ENCODE results near the gene D2HGDH.

The D2HGDH gene

DNA sequence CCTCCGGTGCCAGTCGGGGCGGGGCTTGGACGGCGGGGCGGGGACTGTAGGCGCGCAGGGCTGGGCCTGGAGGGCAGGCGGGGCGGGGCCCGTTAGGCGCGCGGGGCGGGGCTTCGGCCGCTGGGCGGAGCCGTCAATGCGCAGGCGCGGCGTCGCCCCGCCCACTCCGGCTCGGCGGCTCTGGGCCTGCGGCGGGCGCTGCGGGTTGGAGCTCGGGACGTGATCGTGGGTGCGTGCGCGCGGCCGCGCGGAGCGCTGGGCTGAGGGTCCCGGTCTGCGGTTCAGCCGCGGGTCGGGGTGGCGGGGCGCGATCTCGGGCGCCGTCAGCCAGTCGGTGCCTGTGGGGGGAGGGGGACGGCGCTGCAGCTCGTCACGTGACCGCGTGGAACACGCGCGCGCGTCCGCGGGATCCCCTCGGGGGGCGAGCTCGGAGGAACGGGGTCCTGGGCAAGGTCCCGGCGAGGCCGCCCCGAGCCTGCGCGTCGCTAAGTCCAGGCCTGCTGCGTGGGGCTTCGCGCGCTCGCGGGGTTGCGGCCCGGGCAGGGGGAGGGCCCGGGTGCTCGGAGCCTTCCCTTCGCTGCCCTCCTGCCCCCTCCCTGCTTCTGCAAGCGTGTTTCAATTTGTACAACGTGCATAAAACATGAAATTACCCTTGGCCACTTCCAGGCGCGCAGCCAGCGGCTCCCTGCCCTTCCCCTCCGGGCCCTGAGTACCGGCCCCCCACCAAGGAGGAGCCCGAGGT is at the start of gene D2HGDH:
TSS of gene D2HGDH (plus strand) at position 164 of the 742 bp plus-strand sequence. CDS start 595 bp downstream, outside the sequence.
- Mint-ChIP-seq H3K9me3 (ENCODE audit: low read depth) (no peaks in the 10 kb centered on the region), H3K4me1 (ENCODE audit: low read depth) (peaks cover 37% of the 10 kb centered on the region), H3K4me3 (peak within 1 kb of the TSS; percentile 85), H3K27me3 (no peaks in the 10 kb centered on the region), H3K36me3 (peaks cover 7% of the 10 kb centered on the region), H3K27ac (peak within 1 kb of the TSS; percentile 66)

DNA sequence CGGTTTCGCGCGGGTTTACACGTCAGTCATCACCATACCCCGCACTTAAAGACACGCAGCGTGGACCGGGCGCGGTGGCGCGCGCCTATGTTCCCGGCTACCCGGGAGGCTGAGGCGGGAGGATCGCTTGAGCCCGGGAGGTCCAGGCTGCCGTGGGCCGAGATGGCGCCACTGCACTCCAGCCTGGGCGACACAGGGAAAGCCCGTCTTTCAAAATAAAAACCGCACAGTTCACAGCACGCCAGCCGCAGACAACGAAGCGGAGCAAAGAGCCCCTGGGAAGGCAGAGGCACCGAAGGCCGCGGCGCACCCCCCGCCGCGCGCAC is 48.1 kb upstream of the D2HGDH start:
- Mint-ChIP-seq H3K36me3 (no peaks in the 10 kb centered on the region), H3K27ac (peak overlapping the region; percentile 94), H3K4me3 (peak overlapping the region; percentile 94), H3K9me3 (ENCODE audit: low read depth) (no peaks in the 10 kb centered on the region), H3K27me3 (no peaks in the 10 kb centered on the region), H3K4me1 (ENCODE audit: low read depth) (peaks cover 17% of the 10 kb centered on the region)

DNA sequence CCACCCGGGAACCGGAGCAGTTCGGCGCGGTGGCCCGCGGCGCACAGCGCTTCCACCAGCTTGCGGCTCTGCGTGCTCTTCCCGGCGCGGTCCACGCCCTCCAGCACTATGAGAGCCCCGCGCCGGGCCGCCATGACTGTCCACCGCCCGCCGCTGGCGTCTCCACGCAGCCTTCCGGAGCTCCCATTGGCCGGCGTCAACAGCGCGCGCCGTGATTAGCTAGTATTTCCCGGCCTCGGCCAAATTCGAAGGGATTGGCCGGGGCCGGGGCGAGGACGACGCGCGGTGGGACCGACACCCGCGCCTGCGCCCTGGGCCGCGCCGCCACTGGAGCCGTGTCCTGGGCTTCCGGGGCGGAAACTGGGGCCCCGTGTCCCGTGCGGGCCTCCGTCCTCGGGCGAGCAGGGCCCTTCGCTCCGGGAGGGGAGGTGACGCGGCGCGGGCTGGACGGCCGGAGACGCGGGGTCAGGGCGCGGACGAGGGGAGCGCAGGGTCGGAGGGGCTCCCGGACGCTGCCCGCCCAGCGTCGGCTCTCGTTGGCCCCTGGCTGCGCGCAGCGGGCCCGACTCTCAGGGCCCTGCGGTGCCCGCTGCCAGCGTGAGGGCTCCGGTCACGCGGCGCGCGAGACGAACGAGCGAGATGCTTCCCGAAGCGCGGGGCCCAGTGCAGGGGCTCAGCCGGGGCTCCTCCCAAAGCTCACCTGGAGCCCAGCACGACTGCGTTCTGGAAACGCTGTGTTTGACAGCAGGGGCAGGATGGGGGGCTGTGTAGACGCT is 47.6 kb upstream of the D2HGDH start, which contains the start of gene DTYMK:
TSS of gene DTYMK (minus strand) at position 166 of the 776 bp plus-strand sequence. CDS start at position 134, 32 bp downstream.
- H3K27ac Mint-ChIP-seq, result peak within 1 kb of the TSS; percentile 96

DNA sequence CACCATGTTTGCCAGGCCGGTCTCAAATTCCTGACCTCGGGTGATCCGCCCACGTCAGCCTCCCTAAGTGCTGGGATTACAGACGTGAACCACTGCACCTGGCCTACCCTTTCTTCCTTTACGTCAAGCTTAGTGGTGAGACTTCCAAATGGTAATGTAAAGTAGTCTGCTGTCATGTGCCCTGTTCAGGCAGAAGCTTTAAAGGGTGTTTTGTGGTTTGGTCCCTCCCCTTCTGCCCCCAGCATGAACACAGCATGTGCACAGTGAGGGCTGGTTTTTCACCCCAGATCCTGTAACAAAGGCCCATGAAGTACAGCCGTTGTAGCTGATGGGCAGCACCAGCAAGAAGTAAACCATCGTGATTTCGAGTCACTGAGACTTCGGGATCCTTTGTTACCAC is 45.1 kb upstream of the D2HGDH start:
- no peaks in the 10 kb centered on the region for H3K36me3 Mint-ChIP-seq
- peak overlapping the region; percentile 69 for H3K4me3 Mint-ChIP-seq
- peaks cover 15% of the 10 kb centered on the region for H3K4me1 Mint-ChIP-seq (ENCODE audit: low read depth)
- no peaks in the 10 kb centered on the region for H3K27me3 Mint-ChIP-seq
- no peaks in the 10 kb centered on the region for H3K9me3 Mint-ChIP-seq (ENCODE audit: low read depth)
- no peak overlapping the region for H3K27ac Mint-ChIP-seq

More for the DNA sequence above, 47.6 kb upstream of the D2HGDH start, which contains the start of gene DTYMK:
- Mint-ChIP-seq H3K9me3 (ENCODE audit: low read depth) (no peaks in the 10 kb centered on the region), H3K36me3 (no peaks in the 10 kb centered on the region), H3K4me1 (ENCODE audit: low read depth) (peaks cover 17% of the 10 kb centered on the region), H3K27me3 (no peaks in the 10 kb centered on the region), H3K4me3 (peak within 1 kb of the TSS; percentile 96)

DNA sequence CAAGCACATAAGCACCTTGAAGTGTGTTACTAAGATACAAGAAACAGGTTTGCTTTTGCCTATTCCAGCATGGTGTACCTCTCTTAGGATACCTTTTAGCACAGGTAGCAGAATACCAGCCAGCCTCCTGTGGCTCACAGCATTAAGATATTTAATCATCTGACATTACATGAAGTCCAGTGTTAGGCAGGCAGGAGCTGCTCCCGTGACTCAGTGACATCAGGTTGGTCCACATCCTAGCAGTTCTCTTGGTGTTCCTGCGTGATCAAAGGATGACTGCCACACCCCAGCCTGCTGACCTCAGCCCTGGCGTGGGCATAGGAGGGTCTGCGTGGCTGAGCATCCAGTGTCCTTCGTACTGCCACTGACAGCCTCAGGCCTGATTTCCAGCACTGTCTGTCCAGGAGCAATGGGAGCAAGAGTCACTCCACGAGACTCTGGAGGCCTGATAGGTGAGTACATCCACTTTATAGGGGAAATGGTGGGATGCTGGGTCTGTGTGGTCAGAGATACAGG is 44.2 kb upstream of the D2HGDH start:
- Mint-ChIP-seq H3K9me3 (ENCODE audit: low read depth) (no peaks in the 10 kb centered on the region), H3K36me3 (no peaks in the 10 kb centered on the region), H3K27ac (no peak overlapping the region), H3K4me3 (no peak overlapping the region), H3K27me3 (no peaks in the 10 kb centered on the region), H3K4me1 (ENCODE audit: low read depth) (peaks cover 13% of the 10 kb centered on the region)

DNA sequence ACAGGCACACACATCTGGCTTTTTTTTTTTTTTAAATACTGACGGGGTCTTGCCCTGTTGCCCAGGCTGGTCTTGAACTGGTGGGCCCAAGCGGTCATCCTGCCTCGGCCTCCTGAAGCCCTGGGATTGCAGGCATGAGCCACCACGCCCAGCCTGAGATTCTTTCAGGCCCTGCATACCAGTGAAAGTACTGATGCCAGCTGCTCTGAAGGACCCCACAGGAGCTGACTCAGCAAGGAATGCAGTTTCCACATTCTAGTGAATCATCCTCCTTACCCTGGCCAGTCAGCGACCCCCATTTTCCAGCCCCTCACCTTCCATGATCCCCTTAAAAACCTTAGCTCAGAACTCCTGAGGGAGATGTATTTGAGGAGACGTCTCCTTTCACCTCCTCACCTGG is 42.0 kb upstream of the D2HGDH start:
- peak overlapping the region; percentile 72 for H3K27ac Mint-ChIP-seq
- no peak overlapping the region for H3K4me3 Mint-ChIP-seq
- H3K4me1 Mint-ChIP-seq (ENCODE audit: low read depth), result peaks cover 8% of the 10 kb centered on the region
- peaks cover 3% of the 10 kb centered on the region for H3K36me3 Mint-ChIP-seq
- no peaks in the 10 kb centered on the region for H3K9me3 Mint-ChIP-seq (ENCODE audit: low read depth)
- no peaks in the 10 kb centered on the region for H3K27me3 Mint-ChIP-seq

DNA sequence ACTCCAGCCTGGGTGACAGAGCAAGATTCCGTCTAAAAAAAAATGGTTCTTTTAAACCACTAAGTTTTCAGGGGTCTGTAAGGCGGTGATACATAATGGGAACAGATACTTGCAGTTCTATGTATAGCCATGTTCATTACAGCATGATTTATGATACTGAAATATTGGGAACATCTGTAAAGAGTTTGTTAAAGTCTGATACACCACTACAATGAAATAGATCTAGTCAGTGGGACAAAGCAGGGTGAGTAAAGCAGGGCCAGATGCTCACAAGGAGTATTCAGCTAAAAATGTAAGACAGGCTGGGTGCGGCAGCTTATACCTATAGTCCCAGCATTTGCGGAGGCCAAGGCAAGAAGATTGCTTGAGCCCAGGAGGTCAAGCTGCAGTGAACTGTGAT is 38.8 kb upstream of the D2HGDH start:
- no peaks in the 10 kb centered on the region for H3K9me3 Mint-ChIP-seq (ENCODE audit: low read depth)
- H3K4me3 Mint-ChIP-seq, result no peak overlapping the region
- peaks cover 12% of the 10 kb centered on the region for H3K4me1 Mint-ChIP-seq (ENCODE audit: low read depth)
- H3K27ac Mint-ChIP-seq, result no peak overlapping the region
- H3K27me3 Mint-ChIP-seq, result no peaks in the 10 kb centered on the region
- peaks cover 3% of the 10 kb centered on the region for H3K36me3 Mint-ChIP-seq

DNA sequence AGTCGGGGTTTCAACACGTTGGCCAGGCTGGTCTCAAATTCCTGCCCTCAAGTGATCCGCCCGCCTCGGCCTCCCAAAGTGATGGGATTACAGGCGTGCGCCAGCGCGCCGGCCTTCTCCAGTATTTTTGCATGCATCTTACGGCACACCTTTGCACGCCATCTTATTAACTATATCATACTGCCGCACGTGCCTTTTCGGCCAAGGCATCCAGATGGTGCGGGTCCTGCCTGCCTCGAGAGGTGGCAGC is 33.4 kb upstream of the D2HGDH start:
- Mint-ChIP-seq H3K27ac (peak overlapping the region; percentile 97), H3K4me1 (ENCODE audit: low read depth) (peaks cover 25% of the 10 kb centered on the region), H3K36me3 (peaks cover 3% of the 10 kb centered on the region), H3K4me3 (peak overlapping the region; percentile 93), H3K27me3 (no peaks in the 10 kb centered on the region), H3K9me3 (ENCODE audit: low read depth) (no peaks in the 10 kb centered on the region)

DNA sequence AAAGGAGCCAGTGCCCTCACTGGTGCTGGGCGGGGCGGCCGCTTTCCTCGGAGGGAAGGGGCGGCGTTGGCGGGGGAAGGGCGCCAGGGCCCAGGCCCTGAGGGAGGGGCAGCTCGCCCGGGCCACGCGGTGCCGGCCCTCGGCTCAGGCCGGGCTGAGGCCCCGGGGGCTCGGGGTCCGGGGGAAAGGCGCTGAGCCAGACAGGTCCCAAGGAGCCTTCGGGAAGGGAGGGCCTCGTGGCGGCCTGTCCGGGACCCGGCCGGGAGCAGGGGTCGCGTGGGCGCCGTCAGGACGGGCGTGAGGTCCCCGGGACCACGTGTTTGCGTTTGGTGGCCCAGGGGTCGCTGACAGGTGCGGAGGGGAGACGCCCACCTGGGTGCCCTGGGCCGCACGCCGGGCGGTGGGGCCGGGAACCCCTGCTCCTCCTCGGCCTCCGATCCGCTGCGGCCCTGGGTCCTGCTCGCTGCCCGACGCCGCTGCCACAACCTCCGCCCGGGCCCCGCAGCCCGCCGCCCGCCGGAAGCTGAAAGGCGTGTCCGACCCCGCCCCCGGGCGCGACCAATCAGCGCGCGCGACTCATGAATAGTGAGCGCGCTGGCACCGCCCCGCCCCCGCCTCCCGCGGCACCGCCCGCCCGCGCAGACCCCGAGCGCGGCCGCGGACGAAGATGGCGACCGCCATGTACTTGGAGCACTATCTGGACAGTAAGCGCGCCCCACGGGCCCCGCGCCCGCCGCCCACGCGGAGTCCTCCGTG is 32.9 kb upstream of the D2HGDH start, which contains the start of gene ING5:
TSS of gene ING5 (plus strand) at position 641 of the 756 bp plus-strand sequence. CDS start at position 668, 27 bp downstream.
- Mint-ChIP-seq H3K4me1 (ENCODE audit: low read depth) (peaks cover 25% of the 10 kb centered on the region), H3K9me3 (ENCODE audit: low read depth) (no peaks in the 10 kb centered on the region), H3K36me3 (peaks cover 5% of the 10 kb centered on the region), H3K4me3 (peak within 1 kb of the TSS; percentile 93), H3K27me3 (no peaks in the 10 kb centered on the region), H3K27ac (peak within 1 kb of the TSS; percentile 97)

DNA sequence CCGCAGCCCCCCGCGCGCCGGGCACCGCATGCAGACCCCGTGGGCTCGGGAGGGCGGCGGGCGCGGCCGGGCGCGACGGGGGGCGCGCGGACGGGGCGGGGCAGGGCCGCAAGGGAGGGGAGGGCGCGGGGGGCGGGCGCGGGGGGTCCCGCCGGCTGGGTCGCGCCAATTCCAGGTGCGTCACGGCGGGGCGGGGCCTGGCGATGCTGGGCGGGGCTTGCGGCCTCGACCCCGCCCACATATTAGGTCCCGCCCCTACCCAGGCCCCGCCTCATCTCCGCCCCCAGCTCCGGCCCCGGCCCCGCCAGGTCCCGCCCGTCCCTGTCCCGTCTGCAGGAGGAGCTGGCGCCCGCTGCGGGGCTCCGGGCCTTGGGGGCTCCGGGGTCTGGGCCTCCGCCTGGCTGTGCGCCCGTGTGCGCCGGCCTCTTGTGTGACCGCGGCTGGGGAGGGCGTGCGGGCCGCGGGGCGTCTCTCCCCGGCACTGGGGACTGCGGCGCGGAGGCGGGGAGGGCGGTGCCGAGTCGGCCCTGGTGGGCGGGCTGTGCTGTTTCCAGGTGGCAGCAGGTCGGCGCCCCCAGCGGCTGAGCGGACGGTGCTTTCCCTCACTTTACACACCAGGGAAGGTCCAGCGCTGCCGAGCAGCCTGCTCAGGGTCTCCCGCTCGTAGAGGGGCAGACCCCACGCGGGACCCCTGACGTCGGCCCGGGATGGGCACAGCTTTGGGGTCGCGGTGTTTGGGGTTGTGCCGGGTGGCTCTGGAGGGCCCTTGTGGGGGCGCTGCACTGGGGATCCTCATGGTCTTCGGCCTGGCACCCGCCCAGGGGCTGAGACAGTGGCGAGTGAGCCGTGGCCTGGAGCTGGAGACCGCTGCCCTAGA is 32.0 kb upstream of the D2HGDH start:
- H3K36me3 Mint-ChIP-seq, result peaks cover 7% of the 10 kb centered on the region
- H3K9me3 Mint-ChIP-seq (ENCODE audit: low read depth), result no peaks in the 10 kb centered on the region
- H3K27ac Mint-ChIP-seq, result peak overlapping the region; percentile 88
- peaks cover 25% of the 10 kb centered on the region for H3K4me1 Mint-ChIP-seq (ENCODE audit: low read depth)
- H3K4me3 Mint-ChIP-seq, result peak overlapping the region; percentile 89
- H3K27me3 Mint-ChIP-seq, result no peaks in the 10 kb centered on the region

DNA sequence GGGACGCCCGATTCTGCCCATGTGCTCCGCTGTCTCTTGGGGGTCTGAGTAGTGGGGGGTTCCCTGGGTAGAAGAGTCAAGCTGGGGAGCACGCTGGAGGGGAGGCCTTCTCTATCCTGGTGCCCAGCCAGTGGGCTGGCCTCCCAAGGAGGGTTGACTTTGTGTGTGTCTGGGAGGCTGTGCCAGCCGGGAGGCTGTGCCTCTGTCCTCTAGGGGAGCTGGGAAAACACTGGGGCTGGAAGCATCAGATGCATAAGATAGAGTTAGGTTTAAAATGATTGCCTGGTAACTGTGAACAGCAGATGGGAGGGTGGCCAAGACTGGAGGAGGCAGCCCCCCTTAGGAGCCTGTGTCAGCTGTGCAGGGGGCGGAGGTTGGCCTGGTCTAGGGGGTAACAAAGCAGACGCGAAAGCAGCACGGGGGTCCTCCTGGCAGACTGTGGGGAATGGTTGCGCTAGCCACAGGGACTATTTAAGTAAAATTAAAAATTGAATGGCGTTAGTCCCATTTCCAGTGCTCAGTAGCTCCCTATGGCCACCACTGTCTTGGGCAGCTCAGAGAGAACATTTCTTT is 31.3 kb upstream of the D2HGDH start:
- Mint-ChIP-seq H3K9me3 (ENCODE audit: low read depth) (no peaks in the 10 kb centered on the region), H3K4me1 (ENCODE audit: low read depth) (peaks cover 25% of the 10 kb centered on the region), H3K27me3 (no peaks in the 10 kb centered on the region), H3K36me3 (peaks cover 7% of the 10 kb centered on the region), H3K4me3 (peak overlapping the region; percentile 89), H3K27ac (peak overlapping the region; percentile 88)

DNA sequence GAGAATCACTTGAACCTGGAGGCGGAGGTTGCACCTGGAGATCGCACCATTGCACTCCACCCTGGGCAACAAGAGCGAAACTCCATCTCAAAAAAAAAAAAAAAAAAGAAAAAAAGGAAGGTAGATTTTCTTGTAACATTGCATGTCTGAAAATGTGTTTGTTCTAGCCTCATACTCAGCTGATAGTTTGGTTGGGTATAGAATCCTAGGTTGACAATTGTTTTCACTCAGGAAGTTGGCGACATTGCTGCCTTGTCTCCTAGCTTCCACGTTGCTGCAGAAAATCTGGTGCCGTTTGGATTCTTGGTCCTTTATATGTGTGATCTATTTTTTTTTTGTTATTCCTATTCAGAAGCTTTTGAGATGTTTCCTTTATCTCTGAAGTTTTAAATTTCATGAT is 27.9 kb upstream of the D2HGDH start:
- H3K36me3 Mint-ChIP-seq, result peaks cover 10% of the 10 kb centered on the region
- peaks cover 10% of the 10 kb centered on the region for H3K4me1 Mint-ChIP-seq (ENCODE audit: low read depth)
- H3K27ac Mint-ChIP-seq, result no peak overlapping the region
- H3K9me3 Mint-ChIP-seq (ENCODE audit: low read depth), result no peaks in the 10 kb centered on the region
- no peaks in the 10 kb centered on the region for H3K27me3 Mint-ChIP-seq
- no peak overlapping the region for H3K4me3 Mint-ChIP-seq

DNA sequence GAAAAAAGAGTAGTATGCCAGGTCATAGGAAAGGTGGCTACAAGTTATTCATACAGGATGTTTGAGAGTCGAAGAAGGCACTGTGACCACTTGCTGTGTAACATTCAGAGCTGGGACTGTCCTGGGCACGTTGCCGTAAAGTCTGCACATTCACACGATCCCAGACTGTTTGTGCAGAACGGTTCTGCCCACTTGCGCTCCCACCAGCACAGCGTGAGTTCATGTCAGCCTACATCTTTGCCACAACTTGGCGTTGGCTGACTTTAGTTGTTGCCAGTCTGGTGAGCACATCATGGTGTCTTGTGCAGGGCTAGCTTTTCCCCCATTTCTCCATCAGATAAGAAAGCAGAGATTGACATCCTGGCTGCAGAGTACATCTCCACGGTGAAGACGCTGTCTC is 25.6 kb upstream of the D2HGDH start:
- Mint-ChIP-seq H3K27ac (no peak overlapping the region), H3K4me1 (ENCODE audit: low read depth) (peaks cover 2% of the 10 kb centered on the region), H3K4me3 (no peak overlapping the region), H3K36me3 (peaks cover 11% of the 10 kb centered on the region), H3K9me3 (ENCODE audit: low read depth) (no peaks in the 10 kb centered on the region), H3K27me3 (no peaks in the 10 kb centered on the region)

DNA sequence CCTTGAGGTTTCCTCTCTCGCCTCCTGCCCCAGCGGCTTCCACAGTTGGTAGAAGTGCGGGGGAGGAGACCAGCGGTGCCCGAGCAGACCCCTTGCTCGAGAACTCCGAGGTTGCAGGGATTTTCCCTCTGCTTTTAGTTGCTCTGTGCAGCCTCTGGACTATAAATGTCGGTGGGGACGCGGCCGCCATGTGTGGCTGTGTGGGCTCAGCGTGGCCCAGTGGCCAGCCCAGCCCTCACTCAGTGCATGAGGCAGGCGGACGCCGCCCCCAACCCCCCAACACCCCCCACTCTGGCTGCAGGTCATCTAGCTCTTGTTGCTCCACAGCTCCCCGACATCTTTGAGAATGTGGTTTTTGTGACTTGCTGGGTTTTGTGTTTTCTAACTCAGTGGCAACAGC is 15.3 kb upstream of the D2HGDH start:
- Mint-ChIP-seq H3K27me3 (no peaks in the 10 kb centered on the region), H3K36me3 (peaks cover 2% of the 10 kb centered on the region), H3K27ac (no peak overlapping the region), H3K9me3 (ENCODE audit: low read depth) (no peaks in the 10 kb centered on the region), H3K4me1 (ENCODE audit: low read depth) (peaks cover 2% of the 10 kb centered on the region), H3K4me3 (no peak overlapping the region)

All from activated naive CD8-positive, alpha-beta T cell (primary cell).